GM12878 (cell line): ENCODE measurements around the gene LMOD3. TPM values are rescaled to one million over a fixed set of nuclear protein-coding genes. Genes with fewer than 3 reads are reported as not detected.
A peak's percentile ranks its signal among the peaks of the same experiment; 100 is the strongest.

Source experiments
- ATF3 ChIP-seq: IDR thresholded peaks from 2 replicates; pipeline ENCODE4 v1.6.1; 2011; ENCODE audit warnings: low read depth, mild to moderate bottlenecking, low read length, moderate library complexity, borderline replicate concordance; ENCODE audit errors: extremely low read depth
- DPF2 ChIP-seq: fragments of 450-650 bp; IDR thresholded peaks from 2 replicates; pipeline ENCODE4 v1.6.1; 2017; ENCODE audit warnings: mild to moderate bottlenecking
- E2F4 ChIP-seq: IDR thresholded peaks from 2 replicates; pipeline ENCODE4 v1.6.1; 2012; ENCODE audit warnings: low read depth, low read length, improper control_type of control experiment
- HDAC6 ChIP-seq: fragments of 200-600 bp; sonication (generic); IDR thresholded peaks from one replicate; pipeline ENCODE4 v1.8.0; 2017; ENCODE audit warnings: antibody characterized with exemption; ENCODE audit not compliant: unreplicated experiment
- HSF1 ChIP-seq: fragments of 150-350 bp; IDR thresholded peaks from 2 replicates; pipeline ENCODE4 v1.6.1; 2014; ENCODE audit warnings: mild to moderate bottlenecking, low read depth, low read length
- MYC ChIP-seq: IDR thresholded peaks from 2 replicates; pipeline ENCODE4 v1.6.1; 2011; ENCODE audit warnings: mild to moderate bottlenecking, low read length, moderate library complexity, inconsistent platforms; ENCODE audit not compliant: insufficient read depth, insufficient replicate concordance, insufficient read length, severe bottlenecking
- NFYB ChIP-seq: IDR thresholded peaks from 2 replicates; pipeline ENCODE4 v1.6.1; 2011; ENCODE audit warnings: low read depth, mild to moderate bottlenecking, low read length, improper control_type of control experiment, moderate library complexity; ENCODE audit not compliant: insufficient read depth
- PAX8 ChIP-seq: fragments of 450-650 bp; IDR thresholded peaks from 2 replicates; pipeline ENCODE4 v1.6.1; 2017; ENCODE audit warnings: mild to moderate bottlenecking, moderate library complexity
- RBBP5 ChIP-seq: fragments of 200-600 bp; sonication (generic); conservative IDR thresholded peaks from 2 replicates; pipeline ENCODE4 v1.6.1; 2016
- RELA ChIP-seq: fragments of 450-650 bp; IDR thresholded peaks from 2 replicates; pipeline ENCODE4 v1.8.0; 2014; ENCODE audit warnings: borderline replicate concordance; ENCODE audit not compliant: partially characterized antibody
- SIN3A ChIP-seq: IDR thresholded peaks from 2 replicates; pipeline ENCODE4 v1.6.1; 2012; ENCODE audit warnings: low read depth, low read length, improper control_type of control experiment
- SIX5 ChIP-seq: IDR thresholded peaks from 2 replicates; pipeline ENCODE4 v1.6.1; 2011; ENCODE audit warnings: mild to moderate bottlenecking, low read depth, low read length, moderate library complexity; ENCODE audit not compliant: severe bottlenecking
- SREBF1 ChIP-seq: IDR thresholded peaks from 2 replicates; pipeline ENCODE4 v1.6.1; 2012; ENCODE audit warnings: mild to moderate bottlenecking, low read length
- TARDBP ChIP-seq: IDR thresholded peaks from 2 replicates; pipeline ENCODE4 v1.6.1; 2016; ENCODE audit warnings: borderline replicate concordance
- ZNF217 ChIP-seq: fragments of 450-650 bp; IDR thresholded peaks from 2 replicates; pipeline ENCODE4 v1.6.1; 2017; ENCODE audit warnings: antibody characterized with exemption, mild to moderate bottlenecking
- ZNF592 ChIP-seq: fragments of 450-650 bp; IDR thresholded peaks from 2 replicates; pipeline ENCODE4 v1.6.1; 2017; ENCODE audit warnings: mild to moderate bottlenecking, moderate library complexity
- ZNF687 ChIP-seq: fragments of 450-650 bp; IDR thresholded peaks from 2 replicates; pipeline ENCODE4 v1.6.1; 2017; ENCODE audit warnings: mild to moderate bottlenecking, moderate library complexity
- polyA plus RNA-seq, 11 experiments: library from polyadenylated mRNA; depleted of rRNA in 4 of 11; unstranded in 6 of 11; stranded (reverse) in 5 of 11; fragments of >200 nt; fragmentation: Nextera tagmentation in 4 of 11; fragmentation: Illumina TruSeq in 1 of 11; extraction: Ambion mirVana in 4 of 11; extraction: Trizol in 1 of 11; gene quantifications; 1 replicate in 1 of 11; 2 replicates in 10 of 11; pipeline versions ENCODE4 v1.2.1 to v1.2.3, GENCODE V29; 2011 to 2016; ENCODE audit warnings: inconsistent platforms in 2 of 11, missing spikeins in 2 of 11, low read depth in 1 of 11
- total RNA-seq, 4 experiments: library from RNA; depleted of rRNA in 3 of 4; stranded (reverse); fragments of >200 nt in 3 of 4; fragmentation: Illumina TruSeq in 1 of 4; extraction: Trizol in 1 of 4; gene quantifications; 2 replicates each; pipeline versions ENCODE4 v1.2.1 to v1.2.3, GENCODE V29; 2013 to 2021
- TF ChIP-seq, protein P1 (sequence below): IDR thresholded peaks from 2 replicates; pipeline ENCODE4 v1.6.1; 2012; ENCODE audit warnings: low read depth, low read length, improper control_type of control experiment

LMOD3 gene
- total and polyA plus RNA-seq, 10 of the 15 experiments (the other 5 are each of a cell fraction or from before 2014, with no cell fraction given) = 0.04 to 0.20 (median 0.09) TPM; not detected in 1

- TF ChIP-seq ZNF687 = peak; percentile 81
- no peak for TF ChIP-seq ZNF592
- no peak for TF ChIP-seq NFYB
- no peak for TF ChIP-seq SIN3A
- TF ChIP-seq TARDBP = no peak
- TF ChIP-seq MYC = no peak
- no peak for TF ChIP-seq ATF3
- TF ChIP-seq DPF2 = peak; percentile 52
- no peak for TF ChIP-seq ZNF217
- TF ChIP-seq RELA = peak; percentile 78
- no peak for TF ChIP-seq RBBP5
- TF ChIP-seq E2F4 = no peak
- TF ChIP-seq PAX8 = no peak
- no peak for TF ChIP-seq HDAC6
- no peak for TF ChIP-seq SREBF1
- no peak for TF ChIP-seq SIX5
- TF ChIP-seq, protein P1, sequence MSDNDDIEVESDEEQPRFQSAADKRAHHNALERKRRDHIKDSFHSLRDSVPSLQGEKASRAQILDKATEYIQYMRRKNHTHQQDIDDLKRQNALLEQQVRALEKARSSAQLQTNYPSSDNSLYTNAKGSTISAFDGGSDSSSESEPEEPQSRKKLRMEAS = peak; percentile 26; the same call in 1 of the 2 replicates
- no peak for TF ChIP-seq HSF1
These were observed 39.6 kb downstream of the LMOD3 start (continued) for GRCh38 chr3:69082805-69083204.
